GM12878 (cell line): ENCODE results near the gene SERP1. TPM values are rescaled to one million over a fixed set of nuclear protein-coding genes. Genes with fewer than 3 reads are reported as not detected.

Source experiments
- ATAC-seq: fragments of 200-7000 bp; cut with Tn5 transposase; 3 replicates; pipeline ENCODE4 v1.9.1; 2020; ENCODE audit warnings: mild to moderate bottlenecking, moderate library complexity
- BruUV-seq: library from RNA; stranded (reverse); fragments of 400-500 nt; replicated peaks from 2 replicates; lab custom pipeline; 2021; lab: Mats Ljungman, UMichigan
- CTCF ChIA-PET: fragments of 300-600 bp; sonication (Branson Sonifier 250); formaldehyde crosslinking; extraction: SDS; loops from one replicate; lab custom pipeline; 2021; ENCODE audit warnings: inconsistent platforms; lab: Yijun Ruan, JAX
- POLR2A ChIA-PET: fragments of 350-600 bp; formaldehyde crosslinking; extraction: SDS; loops from one replicate; lab custom pipeline; 2021; ENCODE audit warnings: inconsistent platforms; lab: Charles Lee
- RAD21 ChIA-PET: fragments of 300-600 bp; sonication (Branson Sonifier 250); formaldehyde crosslinking; loops from one replicate; lab custom pipeline; 2023; ENCODE audit warnings: antibody characterized with exemption; ENCODE audit not compliant: unreplicated experiment; lab: Charles Lee
- SMC1A ChIA-PET: fragments of 300-600 bp; sonication (Branson Sonifier 250); formaldehyde crosslinking; loops from one replicate; lab custom pipeline; 2023; ENCODE audit not compliant: unreplicated experiment, uncharacterized antibody; lab: Charles Lee
- DNase-seq: peaks from one replicate; pipeline ENCODE4 v3.0.0-alpha.2; 2011; ENCODE audit warnings: low read depth, low spot score
- FAIRE-seq: peaks from 3 replicates; lab custom pipeline; 2011; peaks lifted over from hg19 to GRCh38; lab: Jason Lieb, UNC
- H2AFZ ChIP-seq: 2 replicates; pipeline ENCODE4 v1.6.0; 2011; ENCODE audit warnings: low read depth, low read length, control low read depth; ENCODE audit not compliant: control insufficient read depth
- H3K27ac ChIP-seq: 2 replicates; pipeline ENCODE4 v1.5.1; 2011; ENCODE audit warnings: control low read depth; ENCODE audit not compliant: control insufficient read depth, insufficient read depth
- H3K27me3 ChIP-seq, 2 experiments: replicated peaks in 1 of 2; 2 replicates each; pipeline versions ENCODE4 v1.6.0 to v1.6.1; 2011; ENCODE audit warnings: low read length in 1 of 2; ENCODE audit not compliant: control insufficient read depth in 2 of 2, insufficient read depth in 2 of 2
- H3K36me3 ChIP-seq, 2 experiments: 2 replicates each; pipeline ENCODE4 v1.5.1; 2011; ENCODE audit warnings: low read length in 1 of 2; ENCODE audit not compliant: control insufficient read depth in 2 of 2, insufficient read depth in 2 of 2
- H3K4me1 ChIP-seq: 2 replicates; pipeline ENCODE4 v1.6.1; 2011; ENCODE audit warnings: mild to moderate bottlenecking, low read length, moderate library complexity, mixed read lengths; ENCODE audit not compliant: control insufficient read depth, insufficient read depth
- H3K4me2 ChIP-seq: 2 replicates; pipeline ENCODE4 v1.6.0; 2011; ENCODE audit warnings: control low read depth; ENCODE audit not compliant: control insufficient read depth, insufficient read depth
- H3K4me3 ChIP-seq: fragments of 200-600 bp; sonication (generic); 2 replicates; pipeline ENCODE4 v1.5.1; 2016
- H3K79me2 ChIP-seq: 2 replicates; pipeline ENCODE4 v1.6.0; 2011; ENCODE audit warnings: low read length; ENCODE audit not compliant: control insufficient read depth, insufficient read depth
- H3K9ac ChIP-seq: 2 replicates; pipeline ENCODE4 v1.8.0; 2011; ENCODE audit warnings: low read length, control low read depth, mixed read lengths; ENCODE audit not compliant: control insufficient read depth, insufficient read depth
- H3K9me3 ChIP-seq: replicated peaks from 3 replicates; pipeline ENCODE4 v1.5.1; 2011; ENCODE audit warnings: mild to moderate bottlenecking, low read length; ENCODE audit not compliant: control insufficient read depth, insufficient read depth
- H4K20me1 ChIP-seq: 2 replicates; pipeline ENCODE4 v1.6.0; 2011; ENCODE audit not compliant: control insufficient read depth, insufficient read depth
- ATF3 ChIP-seq: IDR thresholded peaks from 2 replicates; pipeline ENCODE4 v1.6.1; 2011; ENCODE audit warnings: low read depth, mild to moderate bottlenecking, low read length, moderate library complexity, borderline replicate concordance; ENCODE audit errors: extremely low read depth
- BACH1 ChIP-seq: fragments of 450-650 bp; IDR thresholded peaks from 2 replicates; pipeline ENCODE4 v1.6.1; 2017; ENCODE audit warnings: mild to moderate bottlenecking, borderline replicate concordance
- BMI1 ChIP-seq: fragments of 450-650 bp; IDR thresholded peaks from 2 replicates; pipeline ENCODE4 v1.6.1; 2016; ENCODE audit warnings: mild to moderate bottlenecking, moderate library complexity, borderline replicate concordance
- CHD1 ChIP-seq: IDR thresholded peaks from 2 replicates; pipeline ENCODE4 v1.6.1; 2012; ENCODE audit warnings: low read depth, low read length, improper control_type of control experiment
- DPF2 ChIP-seq: fragments of 450-650 bp; IDR thresholded peaks from 2 replicates; pipeline ENCODE4 v1.6.1; 2017; ENCODE audit warnings: mild to moderate bottlenecking
- HDAC6 ChIP-seq: fragments of 200-600 bp; sonication (generic); IDR thresholded peaks from one replicate; pipeline ENCODE4 v1.8.0; 2017; ENCODE audit warnings: antibody characterized with exemption; ENCODE audit not compliant: unreplicated experiment
- HSF1 ChIP-seq: fragments of 150-350 bp; IDR thresholded peaks from 2 replicates; pipeline ENCODE4 v1.6.1; 2014; ENCODE audit warnings: mild to moderate bottlenecking, low read depth, low read length
- JUND ChIP-seq: IDR thresholded peaks from 2 replicates; pipeline ENCODE4 v1.6.1; 2012; ENCODE audit warnings: low read depth, mild to moderate bottlenecking, low read length, improper control_type of control experiment, moderate library complexity
- MEF2B ChIP-seq: fragments of 450-650 bp; IDR thresholded peaks from 2 replicates; pipeline ENCODE4 v1.6.1; 2018; ENCODE audit warnings: mild to moderate bottlenecking, moderate library complexity; ENCODE audit not compliant: partially characterized antibody, poor library complexity, severe bottlenecking
- MXI1 ChIP-seq: fragments of 150-350 bp; IDR thresholded peaks from 2 replicates; pipeline ENCODE4 v1.6.1; 2011; ENCODE audit warnings: low read depth, mild to moderate bottlenecking, inconsistent platforms, low read length, improper control_type of control experiment
- MYB ChIP-seq: fragments of 150-350 bp; IDR thresholded peaks from 2 replicates; pipeline ENCODE4 v1.6.1; 2014; ENCODE audit warnings: mild to moderate bottlenecking, low read depth, low read length, borderline replicate concordance
- MYC ChIP-seq: IDR thresholded peaks from 2 replicates; pipeline ENCODE4 v1.6.1; 2011; ENCODE audit warnings: mild to moderate bottlenecking, low read length, moderate library complexity, inconsistent platforms; ENCODE audit not compliant: insufficient read depth, insufficient replicate concordance, insufficient read length, severe bottlenecking
- PBX3 ChIP-seq: IDR thresholded peaks from 2 replicates; pipeline ENCODE4 v1.6.1; 2011; ENCODE audit warnings: mild to moderate bottlenecking, low read depth, low read length, moderate library complexity; ENCODE audit not compliant: insufficient replicate concordance
- RELA ChIP-seq: fragments of 450-650 bp; IDR thresholded peaks from 2 replicates; pipeline ENCODE4 v1.8.0; 2014; ENCODE audit warnings: borderline replicate concordance; ENCODE audit not compliant: partially characterized antibody
- RUNX3 ChIP-seq: IDR thresholded peaks from 2 replicates; pipeline ENCODE4 v1.6.1; 2012; ENCODE audit warnings: low read length, inconsistent platforms
- SUZ12 ChIP-seq: fragments of 200-600 bp; sonication (generic); IDR thresholded peaks from one replicate; pipeline ENCODE4 v1.6.1; 2018; ENCODE audit warnings: antibody characterized with exemption, mild to moderate bottlenecking; ENCODE audit not compliant: unreplicated experiment
- ZNF217 ChIP-seq: fragments of 450-650 bp; IDR thresholded peaks from 2 replicates; pipeline ENCODE4 v1.6.1; 2017; ENCODE audit warnings: antibody characterized with exemption, mild to moderate bottlenecking
- ZNF384 ChIP-seq: IDR thresholded peaks from 2 replicates; pipeline ENCODE4 v1.6.1; 2012; ENCODE audit warnings: low read depth, mild to moderate bottlenecking, low read length, improper control_type of control experiment, borderline replicate concordance
- WGBS: methylation state at CpG from one replicate; pipeline ENCODE4 v1.1.6; 2016; ENCODE audit warnings: low lambda C conversion rate; ENCODE audit not compliant: insufficient replicate concordance, insufficient coverage; ENCODE audit errors: missing lambda C conversion rate; 5-methylcytosine and 5-hydroxymethylcytosine counted together
- in situ Hi-C: fragments of 300-500 bp; cut with MboI; formaldehyde crosslinking; loops from 9 replicates; pipeline ENCODE4 v1.14.3; 2018; ENCODE audit warnings: mixed read lengths
- intact Hi-C: fragments of 100-400 bp; cut with micrococcal nuclease; formaldehyde crosslinking; loops from one replicate; pipeline ENCODE4 v1.14.2; 2022; ENCODE audit not compliant: unreplicated experiment
- polyA plus RNA-seq, 11 experiments: library from polyadenylated mRNA; depleted of rRNA in 4 of 11; unstranded in 6 of 11; stranded (reverse) in 5 of 11; fragments of >200 nt; fragmentation: Nextera tagmentation in 4 of 11; fragmentation: Illumina TruSeq in 1 of 11; extraction: Ambion mirVana in 4 of 11; extraction: Trizol in 1 of 11; gene quantifications; 1 replicate in 1 of 11; 2 replicates in 10 of 11; pipeline versions ENCODE4 v1.2.1 to v1.2.3, GENCODE V29; 2011 to 2016; ENCODE audit warnings: inconsistent platforms in 2 of 11, missing spikeins in 2 of 11, low read depth in 1 of 11
- total RNA-seq, 4 experiments: library from RNA; depleted of rRNA in 3 of 4; stranded (reverse); fragments of >200 nt in 3 of 4; fragmentation: Illumina TruSeq in 1 of 4; extraction: Trizol in 1 of 4; gene quantifications; 2 replicates each; pipeline versions ENCODE4 v1.2.1 to v1.2.3, GENCODE V29; 2013 to 2021

The SERP1 gene
- total and polyA plus RNA-seq, 10 of the 15 experiments (the other 5 are each of a cell fraction or from before 2014, with no cell fraction given), result 31.1 to 242 (median 87.0) TPM

- Histone ChIP-seq H2AFZ (no peak overlapping the region), H3K9me3 (no peaks in the 10 kb centered on the region; the same call in 2 of the 3 replicates), H3K27me3 (no peaks in the 10 kb centered on the region), H3K4me2 (no peak overlapping the region), H3K36me3 (no peaks in the 10 kb centered on the region), H3K27ac (no peak overlapping the region), H3K79me2 (no peaks in the 10 kb centered on the region), H3K4me1 (no peaks in the 10 kb centered on the region), H3K9ac (no peak overlapping the region), H3K4me3 (no peak overlapping the region), H4K20me1 (no peaks in the 10 kb centered on the region)
- DNase-seq (no peak), ATAC-seq (no peak), FAIRE-seq (no peak)
- ChIA-PET SMC1A (no interaction called here), CTCF (no interaction called here), POLR2A (no interaction called here), RAD21 (no interaction called here)
- intact Hi-C loops, result no loop called here
- BruUV-seq, result no TSS peak
- WGBS, result 19% methylated on average over 2 of the region's 2 CpGs
- in situ Hi-C loops, result loop anchor here (25.0 kb wide), 1 partner anchor 559 kb away; the partner anchor contains the start of gene PFN2
- TF ChIP-seq MXI1 (no peak), MYB (no peak), ATF3 (no peak), BACH1 (no peak), BMI1 (no peak), RUNX3 (no peak), MEF2B (no peak), DPF2 (no peak), ZNF217 (no peak), HSF1 (no peak), CHD1 (no peak), MYC (no peak), RELA (no peak), ZNF384 (no peak), PBX3 (no peak), SUZ12 (no peak), JUND (no peak), HDAC6 (no peak)
These were observed 24.8 kb downstream of the SERP1 start for GRCh38 chr3:150521463-150521862.
